ENCODE measurements around the gene TEKT3. TPM values are rescaled to one million over a fixed set of nuclear protein-coding genes. Genes with fewer than 3 reads are reported as not detected.

Gene TEKT3
- total and polyA plus RNA-seq, 11 donors = 0.06 to 1.0 (median 0.50) TPM; not detected in 3

GRCh38 chr17:15260376-15261257 lies 80.8 kb downstream of the TEKT3 start:
- Histone ChIP-seq H3K9me3 (no peaks in the 10 kb centered on the region), H3K27ac (peak overlapping the region; percentile 94 to 99 (median 97)), H3K4me3 (peak overlapping the region; percentile 50 to 92 (median 78)), H3K4me1 (peaks cover 2 to 67% (median 50%) of the 10 kb centered on the region in 12 donors), H3K36me3 (peaks cover 0 to 41% (median 35%) of the 10 kb centered on the region in 9 donors), H3K27me3 (peaks cover 0 to 30% (median 0%) of the 10 kb centered on the region in 9 donors)
- DNase-seq (peak; percentile 90 to 95 (median 92)), ATAC-seq (peak; percentile 18 to 71 (median 60))
- peak; percentile 50 to 96 (median 92) for TF ChIP-seq CTCF (IDR thresholded peaks at IDR 0.05)
- peak in 1 of 2 donors; percentile 59 for TF ChIP-seq POLR2A (IDR thresholded peaks at IDR 0.05)
- intact Hi-C loops (cut with DNase I) = loop anchor here in 9 of 10 donors (1.0 to 10.0 kb wide), 9 partner anchors 82 to 243 kb away; partner anchors contain the start of gene TEKT3 (in 4 of the 9)
- 0 to 1% (median 1%) methylated on average over 32 to 67 of the region's 67 CpGs for WGBS, 4 donors

GRCh38 chr17:15257796-15258512 lies 83.4 kb downstream of the TEKT3 start:
- Histone ChIP-seq H3K9me3 (no peaks in the 10 kb centered on the region), H3K4me1 (peaks cover 2 to 76% (median 60%) of the 10 kb centered on the region in 12 donors)
- intact Hi-C loops (cut with DNase I) = loop anchor here in 3 of 10 donors (2.0 to 5.0 kb wide), 3 partner anchors 23 to 245 kb away; no protein-coding TSS in a partner anchor

GRCh38 chr17:15257258-15257788 lies 84.1 kb downstream of the TEKT3 start:
- Histone ChIP-seq H3K4me3 (peak overlapping the region in 9 of 12 donors; percentile 21 to 49 (median 35)), H3K36me3 (peaks cover 0 to 73% (median 68%) of the 10 kb centered on the region in 9 donors), H3K27ac (peak overlapping the region in 11 of 12 donors; percentile 27 to 99 (median 57)), H3K27me3 (peaks cover 0 to 10% (median 0%) of the 10 kb centered on the region in 9 donors), H3K9me3 (no peaks in the 10 kb centered on the region), H3K4me1 (peaks cover 2 to 82% (median 66%) of the 10 kb centered on the region in 12 donors)
- intact Hi-C loops (cut with DNase I) = loop anchor here in 2 of 10 donors (2.0 to 5.0 kb wide), 2 partner anchors 23 to 245 kb away; no protein-coding TSS in a partner anchor
- WGBS, 4 donors = 0% methylated on average over 13 to 17 of the region's 17 CpGs
- DNase-seq (peak; percentile 85 to 89 (median 86)), ATAC-seq (peak; percentile 50 to 59 (median 56))
- peak; percentile 83 to 98 (median 91) for TF ChIP-seq CTCF (IDR thresholded peaks at IDR 0.05)
- no peak for TF ChIP-seq POLR2A (IDR thresholded peaks at IDR 0.05)

More at GRCh38 chr17:15257796-15258512, 83.4 kb downstream of the TEKT3 start:
- peak overlapping the region in 9 of 12 donors; percentile 21 to 79 (median 35) for H3K4me3 ChIP-seq
- H3K36me3 ChIP-seq = peaks cover 0 to 67% (median 62%) of the 10 kb centered on the region in 9 donors
- peaks cover 0 to 14% (median 0%) of the 10 kb centered on the region in 9 donors for H3K27me3 ChIP-seq
- ATAC-seq = no peak
- no peak for DNase-seq
- peak overlapping the region in 11 of 12 donors; percentile 27 to 99 (median 57) for H3K27ac ChIP-seq
- no peak for TF ChIP-seq CTCF (IDR thresholded peaks at IDR 0.05)
- no peak for TF ChIP-seq POLR2A (IDR thresholded peaks at IDR 0.05)
- WGBS, 4 donors = 71 to 84% (median 78%) methylated on average over 6 of the region's 6 CpGs

All from heart left ventricle (tissue), 16 donors.